NAMALWA (cell line): ENCODE results near the gene ASCC3.

ENCODE experiments used
- DNase-seq: peaks from one replicate; pipeline ENCODE4 v3.0.0-alpha.2; 2015; ENCODE audit warnings: low spot score

ASCC3 gene

DNA sequence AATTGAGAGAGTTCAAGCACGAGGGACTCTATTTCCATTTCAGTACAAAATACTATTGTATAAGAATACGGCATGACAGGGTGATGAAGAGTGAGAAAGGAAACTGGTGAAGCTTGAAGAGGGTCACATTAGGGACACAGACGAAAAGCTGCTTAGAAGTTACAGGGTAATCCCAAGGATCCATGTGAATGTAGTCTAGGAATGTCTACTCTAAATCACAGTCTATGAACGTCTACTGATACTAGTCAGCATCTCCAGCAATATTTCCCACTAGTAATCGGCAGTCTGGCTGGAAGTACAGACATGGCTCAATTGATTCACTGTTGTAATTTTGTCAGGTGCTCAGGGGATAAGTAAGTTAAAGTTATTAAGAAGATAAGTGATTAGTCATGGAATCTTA lies 156.4 kb downstream of the ASCC3 start:
- no peak for DNase-seq

DNA sequence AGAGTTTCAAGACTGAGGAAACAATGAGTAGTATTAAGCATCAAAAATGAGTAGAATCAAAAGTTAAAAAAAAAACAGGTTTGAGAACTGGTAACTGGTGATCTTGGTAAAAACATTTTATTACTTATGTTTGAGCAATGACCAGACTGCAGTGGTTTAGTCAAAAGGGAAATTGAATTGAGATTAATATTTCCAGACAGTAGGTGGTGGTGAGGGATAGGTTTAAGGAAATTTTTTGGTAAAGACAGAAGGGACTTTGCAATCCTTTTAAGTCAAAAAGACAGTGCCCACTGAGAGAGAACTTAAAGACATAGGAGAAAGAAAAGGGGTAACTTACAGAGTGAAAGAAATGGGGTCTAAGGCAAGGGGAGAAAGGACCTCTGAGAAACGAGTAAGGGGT lies 156.9 kb downstream of the ASCC3 start:
- DNase-seq = no peak

DNA sequence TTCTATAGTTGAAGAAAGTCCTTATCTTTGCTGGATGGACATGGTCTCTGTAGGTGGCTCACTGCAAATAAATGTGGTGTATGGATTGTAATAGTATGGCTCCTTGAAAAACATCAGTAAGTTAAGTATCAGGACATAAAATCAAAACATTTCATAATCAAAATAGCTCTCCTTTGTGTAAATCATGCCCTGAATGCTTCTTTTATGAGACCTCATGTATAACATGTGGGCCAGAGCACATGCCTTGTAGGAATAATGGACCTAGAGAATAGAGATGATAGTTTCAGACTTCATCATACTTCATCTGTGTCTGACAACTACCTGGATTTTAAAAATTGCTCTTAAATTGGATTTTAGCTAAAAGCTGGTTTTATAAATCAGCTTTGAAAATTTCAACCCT lies 159.9 kb downstream of the ASCC3 start:
- no peak for DNase-seq

GRCh38 chr6:100719883-100720682 lies 161.0 kb downstream of the ASCC3 start:
- peak; percentile 64 for DNase-seq

- no peak for DNase-seq
Observed at GRCh38 chr6:100712997-100713396, 168.1 kb downstream of the ASCC3 start.

DNA sequence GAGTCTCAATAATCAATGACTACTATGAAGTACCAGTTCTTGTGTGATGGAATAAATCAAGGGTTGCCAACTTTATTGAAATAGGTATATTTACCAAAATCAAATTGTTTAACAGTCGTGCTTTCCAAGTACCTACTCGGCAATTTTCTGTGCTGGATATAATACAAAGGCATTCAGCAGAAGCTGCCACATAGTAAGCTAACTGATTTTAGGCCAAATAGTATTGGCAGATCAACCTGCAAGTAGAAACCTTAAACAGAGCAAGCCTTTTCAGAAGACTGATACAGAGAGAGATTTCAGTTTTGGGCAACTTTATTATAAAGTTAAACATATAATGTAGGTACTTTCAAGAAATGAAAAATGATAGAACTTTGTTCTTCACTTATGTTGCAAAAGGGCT lies 174.6 kb downstream of the ASCC3 start:
- DNase-seq = no peak

DNA sequence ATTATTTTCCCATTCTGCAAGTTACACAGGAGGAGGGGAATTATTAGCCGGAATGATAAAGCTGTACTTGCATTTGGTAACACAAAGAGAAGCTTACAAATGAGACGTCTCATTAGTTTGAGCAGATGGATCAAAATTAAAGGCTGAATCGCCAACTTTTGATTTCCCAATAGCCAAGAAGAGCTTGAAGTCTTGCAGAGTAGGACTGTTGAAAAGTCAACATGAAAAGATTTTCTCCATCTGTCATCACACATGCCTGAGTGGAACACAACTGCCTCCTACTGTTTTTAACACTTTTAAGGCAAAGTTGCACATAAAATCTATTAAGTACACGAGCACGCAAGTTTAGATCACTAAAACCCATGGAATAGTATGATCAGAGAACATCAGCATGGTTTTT lies 176.2 kb downstream of the ASCC3 start:
- DNase-seq = no peak

GRCh38 chr6:100701728-100702127 lies 179.4 kb downstream of the ASCC3 start:
- no peak for DNase-seq

- no peak for DNase-seq
Observed at GRCh38 chr6:100700009-100700408, 181.1 kb downstream of the ASCC3 start.

DNA sequence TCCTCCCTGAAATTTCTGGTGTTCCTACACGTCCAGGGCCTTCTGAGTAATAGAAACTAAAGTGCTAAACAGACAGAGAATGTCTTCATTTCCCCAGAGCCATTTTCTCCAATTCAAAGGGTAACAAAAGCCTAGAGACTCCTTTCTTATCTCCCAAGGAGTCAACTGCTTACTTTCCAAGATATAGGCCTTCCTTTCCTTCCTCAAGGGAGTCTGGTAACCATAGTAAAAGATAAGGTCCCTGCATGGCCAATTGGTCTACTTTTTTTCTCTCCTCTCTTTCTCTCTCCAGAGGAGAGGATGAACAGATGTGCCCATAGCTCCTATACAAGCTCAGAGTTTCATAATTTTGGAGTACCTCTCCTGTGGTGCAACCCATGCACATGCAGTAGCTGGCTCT lies 185.7 kb downstream of the ASCC3 start:
- DNase-seq = no peak

- no peak for DNase-seq
Observed at GRCh38 chr6:100693249-100693927, 187.7 kb downstream of the ASCC3 start.

DNA sequence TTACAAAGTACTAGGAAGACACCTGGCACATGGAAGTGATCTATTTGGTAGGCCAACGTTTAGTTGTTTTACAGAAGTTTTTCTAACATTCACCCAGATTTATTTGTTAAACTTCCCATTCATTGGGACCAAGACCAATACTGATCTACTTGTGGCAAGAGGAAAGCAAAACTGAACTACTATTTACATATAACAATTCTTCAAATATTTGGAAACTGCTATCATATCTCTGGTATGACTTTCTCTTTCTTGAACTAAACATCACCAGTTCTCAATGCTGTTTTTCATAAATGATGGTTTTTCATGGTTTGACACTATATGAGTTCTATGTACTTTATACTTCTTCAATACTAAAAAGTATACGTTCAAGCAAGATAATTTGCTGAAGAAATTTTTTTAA lies 189.2 kb downstream of the ASCC3 start:
- no peak for DNase-seq

DNA sequence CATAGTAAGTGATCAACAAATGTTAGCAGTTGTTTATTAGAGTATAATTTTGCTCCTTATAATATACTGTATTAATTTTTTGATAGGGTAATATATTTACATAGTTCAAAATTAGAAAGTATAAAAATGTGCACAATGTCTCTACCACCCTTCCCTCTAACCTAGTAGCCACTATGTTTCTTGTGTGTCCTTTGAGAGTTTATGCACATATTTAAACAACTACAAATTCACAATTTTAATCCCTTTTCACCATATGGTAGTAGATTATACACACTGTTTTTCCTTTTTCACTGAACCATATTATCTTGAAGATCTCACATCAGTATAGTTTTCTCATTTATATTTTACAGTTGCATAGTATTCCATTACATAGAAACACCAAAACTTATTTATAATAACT lies 194.9 kb downstream of the ASCC3 start:
- no peak for DNase-seq

- no peak for DNase-seq
Observed at GRCh38 chr6:100685747-100686146, 195.4 kb downstream of the ASCC3 start.

- DNase-seq = no peak
Observed at GRCh38 chr6:100680163-100680562, 201.0 kb downstream of the ASCC3 start.

GRCh38 chr6:100678027-100678426 lies 203.1 kb downstream of the ASCC3 start:
- no peak for DNase-seq

GRCh38 chr6:100677240-100677639 lies 203.9 kb downstream of the ASCC3 start:
- no peak for DNase-seq

DNA sequence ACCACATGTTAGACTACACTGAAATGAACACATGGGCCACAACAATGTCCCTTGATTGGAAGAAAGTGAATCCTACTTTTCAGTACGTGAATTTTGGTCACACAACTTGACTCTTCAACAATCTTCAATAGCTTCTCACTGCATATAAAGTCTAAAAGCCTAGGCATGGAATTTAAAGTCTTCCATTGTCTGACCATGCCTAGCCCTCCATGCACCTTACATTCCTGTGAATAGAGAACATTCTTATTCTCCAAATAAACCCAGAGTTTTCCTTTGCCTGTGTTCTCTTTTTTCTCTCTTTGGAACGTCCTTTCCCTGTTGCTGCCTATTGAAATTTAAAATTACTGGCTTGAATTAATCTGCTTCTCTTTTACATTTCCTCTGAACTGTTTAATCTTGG lies 207.5 kb downstream of the ASCC3 start:
- no peak for DNase-seq

GRCh38 chr6:100671740-100672139 lies 209.4 kb downstream of the ASCC3 start:
- DNase-seq = no peak

DNA sequence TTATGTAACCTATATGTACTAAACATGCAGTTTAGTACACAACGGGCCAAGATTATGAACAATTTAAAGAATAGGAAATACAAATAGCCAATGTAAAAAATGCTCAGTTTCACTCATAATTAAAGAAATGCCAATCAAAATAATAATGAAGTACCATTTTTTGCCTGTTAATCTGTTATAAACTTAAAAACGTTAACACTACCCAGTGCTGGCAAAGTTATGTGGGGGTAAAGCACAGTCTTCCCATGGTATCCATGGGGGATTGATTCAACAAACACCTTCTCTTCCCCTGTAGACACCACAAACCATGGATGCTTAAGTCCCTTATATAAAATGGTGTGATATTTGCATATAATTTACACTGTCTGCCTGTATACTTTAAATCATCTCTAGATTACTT lies 211.1 kb downstream of the ASCC3 start:
- no peak for DNase-seq

- peak; percentile 8 for DNase-seq
Observed at GRCh38 chr6:100665041-100665380, 216.1 kb downstream of the ASCC3 start.

GRCh38 chr6:100664274-100665040 lies 216.7 kb downstream of the ASCC3 start:
- DNase-seq = peak; percentile 52

DNA sequence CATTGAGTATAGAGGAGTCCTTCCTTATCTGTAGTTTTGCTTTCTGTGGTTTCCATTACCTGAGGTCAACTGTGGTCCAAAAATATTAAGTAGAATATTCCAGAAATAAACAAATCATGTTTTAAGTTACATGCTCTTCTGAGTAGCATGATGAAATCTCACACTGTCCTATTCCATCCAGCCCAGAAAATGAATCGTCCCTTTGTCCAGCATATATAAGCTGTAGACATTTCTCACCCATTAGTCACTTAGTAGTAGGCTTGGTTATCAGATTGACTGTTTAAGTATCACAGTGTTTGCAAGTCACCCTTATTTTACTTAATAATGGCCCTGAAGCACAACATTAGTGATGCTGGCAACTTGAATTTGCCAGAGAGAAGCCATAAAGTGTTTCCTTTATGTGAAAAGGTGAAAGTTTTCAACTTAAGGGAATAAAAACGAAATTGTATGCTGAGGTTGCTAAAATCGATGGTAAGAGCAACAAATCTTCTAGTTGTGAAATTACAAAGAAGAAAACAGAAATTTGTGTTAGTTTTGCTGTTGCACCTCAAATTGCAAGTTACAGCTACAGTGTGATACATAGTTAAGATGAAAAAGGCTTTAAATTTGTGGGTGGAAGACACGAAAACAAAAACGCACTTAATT lies 217.8 kb downstream of the ASCC3 start:
- no peak for DNase-seq
